Measurements from ENCODE around the gene GPBP1L1.
"Not testable (repeated sequence)": the region's sequence is repeated elsewhere in the genome, so short reads cannot be mapped to it uniquely, and the experiment has no call there.

The GPBP1L1 gene

GRCh38 chr1:45694823-45695222, 8.5 kb upstream of the GPBP1L1 start:
- Mint-ChIP-seq H3K4me1 (no peaks in the 10 kb centered on the region), H3K27ac (no peak overlapping the region), H3K4me3 (no peak overlapping the region), H3K36me3 (ENCODE audit: low read depth) (peaks cover 51% of the 10 kb centered on the region), H3K27me3 (ENCODE audit: low read depth, poor library complexity) (peaks cover 2% of the 10 kb centered on the region), H3K9me3 (no peaks in the 10 kb centered on the region)
- DNase-seq, result no peak
- no peak for TF ChIP-seq CTCF (IDR thresholded peaks at IDR 0.05)

GRCh38 chr1:45693811-45694210, 7.5 kb upstream of the GPBP1L1 start:
- peak overlapping the region; percentile 29 for H3K27ac Mint-ChIP-seq
- H3K9me3 Mint-ChIP-seq; H3K4me3 Mint-ChIP-seq; DNase-seq; H3K4me1 Mint-ChIP-seq; H3K27me3 Mint-ChIP-seq (ENCODE audit: low read depth, poor library complexity): not testable (repeated sequence)
- peaks cover 51% of the 10 kb centered on the region for H3K36me3 Mint-ChIP-seq (ENCODE audit: low read depth)

- Mint-ChIP-seq H3K4me1 (peaks cover 33% of the 10 kb centered on the region), H3K4me3 (peak within 1 kb of the TSS; percentile 98), H3K36me3 (ENCODE audit: low read depth) (peaks cover 27% of the 10 kb centered on the region), H3K27ac (peak within 1 kb of the TSS; percentile 100), H3K9me3 (no peaks in the 10 kb centered on the region), H3K27me3 (ENCODE audit: low read depth, poor library complexity) (no peaks in the 10 kb centered on the region)
- DNase-seq, result peak; percentile 71
- no peak for TF ChIP-seq CTCF (IDR thresholded peaks at IDR 0.05)
Measured at GRCh38 chr1:45687754-45688740, 1.7 kb upstream of the GPBP1L1 start, which contains the start of gene TMEM69. Gene TMEM69, plus strand, starts transcription at chr1:45688181. Its CDS starts 2,888 bp downstream, at chr1:45691069.

- H3K27me3 Mint-ChIP-seq (ENCODE audit: low read depth, poor library complexity), result no peaks in the 10 kb centered on the region
- TF ChIP-seq CTCF (IDR thresholded peaks at IDR 0.05), result no peak
- no peaks in the 10 kb centered on the region for H3K9me3 Mint-ChIP-seq
- peak overlapping the region; percentile 98 for H3K4me3 Mint-ChIP-seq
- H3K36me3 Mint-ChIP-seq (ENCODE audit: low read depth), result peaks cover 20% of the 10 kb centered on the region
- H3K4me1 Mint-ChIP-seq, result peaks cover 41% of the 10 kb centered on the region
- H3K27ac Mint-ChIP-seq, result peak overlapping the region; percentile 100
- peak; percentile 92 for DNase-seq
Measured at GRCh38 chr1:45687014-45687753, 851 bp upstream of the GPBP1L1 start.

GRCh38 chr1:45686015-45686287, 382 bp downstream of the GPBP1L1 start:
- no peaks in the 10 kb centered on the region for H3K27me3 Mint-ChIP-seq (ENCODE audit: low read depth, poor library complexity)
- DNase-seq, result peak; percentile 60
- H3K9me3 Mint-ChIP-seq, result no peaks in the 10 kb centered on the region
- H3K4me3 Mint-ChIP-seq, result peak overlapping the region; percentile 98
- H3K4me1 Mint-ChIP-seq, result peaks cover 51% of the 10 kb centered on the region
- no peak for TF ChIP-seq CTCF (IDR thresholded peaks at IDR 0.05)
- peak overlapping the region; percentile 100 for H3K27ac Mint-ChIP-seq
- peaks cover 10% of the 10 kb centered on the region for H3K36me3 Mint-ChIP-seq (ENCODE audit: low read depth)

- Mint-ChIP-seq H3K36me3 (ENCODE audit: low read depth) (peaks cover 6% of the 10 kb centered on the region), H3K9me3 (no peaks in the 10 kb centered on the region), H3K4me1 (peaks cover 56% of the 10 kb centered on the region), H3K27me3 (ENCODE audit: low read depth, poor library complexity) (no peaks in the 10 kb centered on the region), H3K4me3 (peak overlapping the region; percentile 98), H3K27ac (peak overlapping the region; percentile 100)
- no peak for DNase-seq
- no peak for TF ChIP-seq CTCF (IDR thresholded peaks at IDR 0.05)
Measured at GRCh38 chr1:45685308-45686014, 872 bp downstream of the GPBP1L1 start.

All from nephron progenitor cell (in vitro differentiated cells).